RPMI8226 (cell line): ENCODE data around the gene XRCC3.
"Not testable (repeated sequence)": the region's sequence is repeated elsewhere in the genome, so short reads cannot be mapped to it uniquely, and the experiment has no call there.

Experiments used
- DNase-seq: peaks from one replicate; pipeline ENCODE4 v3.0.0-alpha.2; 2015

Gene XRCC3

DNA sequence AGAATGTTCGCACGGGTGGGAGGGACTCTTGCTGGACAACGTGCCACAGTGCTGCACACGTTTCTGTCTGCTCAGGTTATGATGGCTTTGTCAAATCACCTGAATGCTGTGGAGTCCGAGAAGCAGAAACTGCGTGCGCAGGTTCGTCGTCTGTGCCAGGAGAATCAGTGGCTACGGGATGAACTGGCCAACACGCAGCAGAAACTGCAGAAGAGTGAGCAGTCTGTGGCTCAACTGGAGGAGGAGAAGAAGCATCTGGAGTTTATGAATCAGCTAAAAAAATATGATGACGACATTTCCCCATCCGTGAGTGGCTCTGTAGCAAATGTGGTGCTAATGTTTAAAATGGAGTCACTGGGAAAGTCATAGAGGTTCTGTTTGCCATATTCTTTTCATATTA is 57.8 kb downstream of the XRCC3 start:
- no peak for DNase-seq

DNA sequence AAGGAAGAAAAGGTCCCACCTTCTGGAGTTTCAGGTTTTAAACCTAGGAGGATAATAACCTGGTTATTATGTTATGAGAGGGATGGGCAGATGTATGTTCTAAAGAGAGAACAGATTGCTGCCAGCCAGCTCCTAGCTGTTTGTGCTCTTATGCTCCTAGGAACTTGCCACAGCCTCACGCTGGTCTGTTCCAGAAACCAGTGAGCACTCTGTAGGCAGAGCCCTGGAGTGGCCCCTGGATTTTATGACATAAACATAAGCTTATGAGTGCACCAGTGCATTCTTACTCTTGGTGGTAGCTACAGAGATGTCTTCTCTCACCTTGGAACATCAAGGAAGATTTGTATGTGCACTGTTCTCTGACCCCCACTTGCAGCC is 58.5 kb downstream of the XRCC3 start:
- DNase-seq, result no peak

DNA sequence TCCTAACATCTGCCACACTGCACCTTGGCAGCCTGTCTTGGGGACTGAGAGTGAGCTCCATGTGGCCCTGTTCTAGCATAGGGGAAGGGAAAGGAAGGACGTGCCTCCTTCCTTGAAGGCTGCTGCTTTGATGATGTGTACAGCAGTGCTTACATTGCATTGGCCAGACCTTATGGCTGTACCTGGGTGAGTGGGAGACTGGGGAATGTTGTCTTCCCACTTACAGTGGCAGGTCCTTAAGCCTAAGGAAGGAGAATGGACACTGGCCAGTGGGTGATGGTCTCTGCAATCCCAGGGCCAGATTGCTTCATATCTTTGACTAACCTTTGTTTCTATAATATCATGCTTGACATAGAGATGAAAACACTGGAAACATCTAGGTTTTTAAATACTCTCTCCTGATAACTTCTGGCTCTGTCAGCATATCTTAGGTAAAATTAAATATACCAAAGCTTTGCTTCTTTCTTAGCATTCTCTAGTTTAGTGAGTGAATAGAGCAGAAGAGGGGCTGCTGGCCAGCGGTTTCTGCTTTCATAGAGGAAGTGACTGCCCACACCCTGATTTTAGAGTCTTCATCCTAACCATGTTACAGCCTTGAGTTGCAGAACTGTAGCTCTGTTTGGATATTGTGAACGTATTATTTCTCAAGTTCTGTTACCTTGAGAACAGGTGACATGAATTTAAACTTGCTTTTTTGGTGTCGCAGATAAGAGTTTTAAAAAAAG is 59.1 kb downstream of the XRCC3 start:
- DNase-seq, result no peak

DNA sequence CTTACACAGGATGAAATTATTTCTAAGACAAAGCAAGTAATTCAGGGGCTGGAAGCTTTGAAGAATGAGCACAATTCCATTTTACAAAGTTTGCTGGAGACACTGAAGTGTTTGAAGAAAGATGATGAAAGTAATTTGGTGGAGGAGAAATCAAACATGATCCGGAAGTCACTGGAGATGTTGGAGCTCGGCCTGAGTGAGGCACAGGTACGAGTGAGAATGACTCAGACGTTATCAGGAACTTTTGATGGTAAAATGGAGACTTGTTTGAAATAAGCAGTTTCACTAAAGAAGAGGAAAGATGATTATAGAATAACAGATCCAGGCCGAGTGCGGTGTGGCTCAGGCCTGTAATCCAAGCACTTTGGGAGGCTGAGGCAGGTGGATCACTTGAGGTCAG is 60.6 kb downstream of the XRCC3 start:
- no peak for DNase-seq

DNA sequence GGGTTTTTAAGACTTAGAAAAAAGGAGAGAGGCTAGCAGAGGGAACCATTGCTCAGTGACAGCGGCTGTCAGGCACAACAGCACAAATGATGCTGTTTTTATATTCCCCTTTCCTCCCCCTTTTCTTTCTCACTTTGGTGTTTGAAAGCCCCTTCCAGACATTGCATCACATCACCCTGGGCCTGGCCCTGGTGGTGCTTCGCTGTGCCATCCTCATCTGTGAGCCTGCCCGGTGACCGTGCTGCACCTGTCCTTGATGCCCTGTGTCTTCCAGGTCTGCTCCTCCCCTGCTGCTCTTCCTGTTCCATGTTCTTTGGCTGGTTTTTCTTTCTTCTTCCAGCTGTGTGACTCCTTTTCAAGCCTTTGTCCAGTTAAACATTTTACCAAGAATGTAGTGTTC is 61.4 kb downstream of the XRCC3 start:
- no peak for DNase-seq

DNA sequence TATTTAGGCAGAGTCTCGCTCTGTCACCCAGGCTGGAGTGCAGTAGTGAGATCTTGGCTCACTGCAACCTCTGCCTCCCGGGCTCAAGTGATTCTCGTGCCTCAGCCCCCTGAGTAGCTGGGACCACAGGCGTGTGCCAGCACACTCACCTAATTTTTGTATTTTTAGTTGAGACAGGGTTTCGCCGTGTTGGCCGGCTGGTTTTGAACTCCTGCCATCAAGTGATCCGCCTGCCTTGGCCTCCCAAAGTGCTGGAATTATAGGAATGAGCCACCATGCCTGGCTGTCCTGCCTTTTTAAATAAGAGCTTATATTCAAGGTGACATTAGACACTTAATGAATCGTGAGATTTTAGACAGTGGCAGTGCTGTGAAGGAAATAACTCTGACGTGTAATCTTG is 61.9 kb downstream of the XRCC3 start:
- DNase-seq, result not testable (repeated sequence)

DNA sequence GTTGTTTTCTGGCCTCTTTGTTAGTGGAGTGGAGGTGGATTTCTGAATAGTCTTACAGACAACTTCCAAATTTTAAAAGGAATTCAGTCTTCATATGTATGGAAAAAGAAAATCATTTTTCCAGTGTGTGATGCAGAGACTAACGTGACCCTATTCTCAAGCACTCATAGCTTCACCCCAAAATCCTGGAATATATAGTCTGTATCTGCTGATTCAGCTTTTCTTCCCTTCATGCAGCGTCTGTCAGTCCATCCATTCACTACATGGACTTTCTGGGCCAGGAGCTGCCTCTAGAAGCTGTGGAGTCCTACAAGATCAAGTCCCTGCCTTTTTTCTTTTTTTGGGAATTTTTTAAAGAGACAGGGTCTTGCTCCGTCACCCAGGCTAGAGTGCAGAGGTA is 62.4 kb downstream of the XRCC3 start:
- no peak for DNase-seq

DNA sequence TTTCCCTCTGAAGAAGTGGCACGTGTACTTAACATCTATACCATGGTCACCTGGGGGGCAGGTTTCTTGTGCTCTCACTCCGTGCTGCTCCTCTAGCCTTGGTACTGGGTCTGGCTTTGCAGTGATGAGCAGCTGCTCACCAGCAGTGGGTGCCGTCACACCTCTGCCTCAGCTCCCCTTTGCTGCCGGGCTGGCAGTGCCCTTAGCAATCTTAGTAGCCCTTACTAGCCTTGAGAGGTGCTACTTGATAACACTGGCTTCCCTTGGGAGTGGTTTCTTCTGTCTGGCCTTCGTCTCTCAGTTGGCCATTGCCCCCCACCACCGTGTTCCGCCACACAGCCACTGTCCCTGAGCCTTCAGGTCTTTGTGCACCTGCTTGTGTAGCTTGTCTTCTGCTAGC is 63.7 kb downstream of the XRCC3 start:
- no peak for DNase-seq

DNA sequence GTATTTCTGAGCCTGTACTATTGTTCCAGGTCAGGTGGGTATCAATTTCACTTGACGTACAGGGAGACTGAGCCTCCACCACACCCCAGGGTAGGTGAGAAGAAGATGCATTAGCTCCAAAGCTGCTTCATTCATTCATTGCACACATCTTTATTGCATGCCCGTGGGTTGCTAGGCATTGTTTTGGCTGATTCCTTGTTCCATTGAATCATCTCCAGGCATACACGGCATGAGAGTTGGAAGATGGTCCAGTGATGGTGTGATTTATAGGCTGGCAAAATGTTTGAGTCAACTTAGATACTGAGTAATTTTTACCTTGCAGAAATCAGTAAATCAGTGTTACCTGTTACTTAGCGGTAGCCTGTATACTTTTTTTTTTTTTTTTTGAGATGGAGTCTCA is 65.0 kb downstream of the XRCC3 start:
- DNase-seq, result no peak

DNA sequence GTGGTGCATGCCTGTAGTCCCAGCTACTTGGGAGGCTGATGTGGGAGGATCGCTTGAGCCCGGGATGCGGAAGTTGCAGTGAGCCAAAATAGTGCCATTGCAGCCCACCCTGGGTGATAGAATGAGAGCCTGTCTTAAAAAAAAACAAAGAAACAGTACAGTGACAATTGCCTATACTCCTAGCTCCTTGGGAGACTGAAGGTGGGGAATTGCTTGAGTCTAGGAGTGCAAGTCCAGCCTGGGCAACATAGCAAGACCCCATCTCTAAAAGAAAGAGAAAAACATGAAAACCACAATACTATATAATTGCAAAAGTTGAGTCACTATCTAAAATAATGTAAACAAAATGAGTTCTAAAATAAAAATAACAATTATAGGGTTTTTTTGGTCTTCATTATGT is 66.2 kb downstream of the XRCC3 start:
- no peak for DNase-seq
